ENCODE results near the gene VSIR.

The VSIR gene

GRCh38 chr10:71805776-71806703 is 32.7 kb upstream of the VSIR start:
- DNase-seq (ENCODE audit: insufficient read length, low spot score), result no peak
- no peak for FAIRE-seq
- TF ChIP-seq CTCF (IDR thresholded peaks at IDR 0.05; ENCODE audit: insufficient read depth, missing control alignments), result no peak

- FAIRE-seq, result no peak
- no peak for DNase-seq (ENCODE audit: insufficient read length, low spot score)
- no peak for TF ChIP-seq CTCF (IDR thresholded peaks at IDR 0.05; ENCODE audit: insufficient read depth, missing control alignments)
These were observed 30.8 kb upstream of the VSIR start for GRCh38 chr10:71804077-71804476.

- no peak for TF ChIP-seq CTCF (IDR thresholded peaks at IDR 0.05; ENCODE audit: insufficient read depth, missing control alignments)
- FAIRE-seq (no peak), DNase-seq (ENCODE audit: insufficient read length, low spot score) (no peak)
These were observed 29.6 kb upstream of the VSIR start for GRCh38 chr10:71802715-71803488.

GRCh38 chr10:71802235-71802634 is 28.9 kb upstream of the VSIR start:
- DNase-seq (ENCODE audit: insufficient read length, low spot score), result no peak
- FAIRE-seq, result no peak
- TF ChIP-seq CTCF (IDR thresholded peaks at IDR 0.05; ENCODE audit: insufficient read depth, missing control alignments), result no peak

GRCh38 chr10:71801361-71801760 is 28.0 kb upstream of the VSIR start:
- DNase-seq (ENCODE audit: insufficient read length, low spot score), result no peak
- TF ChIP-seq CTCF (IDR thresholded peaks at IDR 0.05; ENCODE audit: insufficient read depth, missing control alignments), result no peak
- FAIRE-seq, result no peak

- FAIRE-seq (no peak), DNase-seq (ENCODE audit: insufficient read length, low spot score) (no peak)
- TF ChIP-seq CTCF (IDR thresholded peaks at IDR 0.05; ENCODE audit: insufficient read depth, missing control alignments), result no peak
These were observed 26.5 kb upstream of the VSIR start for GRCh38 chr10:71799608-71800453.
